HFF-Myc (cell line): Measurements from ENCODE around the gene HACD1.
"Not testable (repeated sequence)": the region's sequence is repeated elsewhere in the genome, so short reads cannot be mapped to it uniquely, and the experiment has no call there.

ENCODE experiments used
- DNase-seq: peaks from one replicate; pipeline ENCODE4 v3.0.0-alpha.2; 2011; ENCODE audit warnings: low read depth; ENCODE audit errors: extremely low read depth
- H3K4me3 ChIP-seq: replicated peaks from 2 replicates; pipeline ENCODE4 v1.5.1; 2011; ENCODE audit warnings: low read depth, mild to moderate bottlenecking, control low read depth, low read length
- TF ChIP-seq, protein P1 (sequence below): IDR thresholded peaks from 2 replicates; pipeline ENCODE4 v1.5.1; 2012; ENCODE audit warnings: mild to moderate bottlenecking, low read depth, low read length, control low read depth; ENCODE audit errors: missing control alignments

The HACD1 gene

DNA sequence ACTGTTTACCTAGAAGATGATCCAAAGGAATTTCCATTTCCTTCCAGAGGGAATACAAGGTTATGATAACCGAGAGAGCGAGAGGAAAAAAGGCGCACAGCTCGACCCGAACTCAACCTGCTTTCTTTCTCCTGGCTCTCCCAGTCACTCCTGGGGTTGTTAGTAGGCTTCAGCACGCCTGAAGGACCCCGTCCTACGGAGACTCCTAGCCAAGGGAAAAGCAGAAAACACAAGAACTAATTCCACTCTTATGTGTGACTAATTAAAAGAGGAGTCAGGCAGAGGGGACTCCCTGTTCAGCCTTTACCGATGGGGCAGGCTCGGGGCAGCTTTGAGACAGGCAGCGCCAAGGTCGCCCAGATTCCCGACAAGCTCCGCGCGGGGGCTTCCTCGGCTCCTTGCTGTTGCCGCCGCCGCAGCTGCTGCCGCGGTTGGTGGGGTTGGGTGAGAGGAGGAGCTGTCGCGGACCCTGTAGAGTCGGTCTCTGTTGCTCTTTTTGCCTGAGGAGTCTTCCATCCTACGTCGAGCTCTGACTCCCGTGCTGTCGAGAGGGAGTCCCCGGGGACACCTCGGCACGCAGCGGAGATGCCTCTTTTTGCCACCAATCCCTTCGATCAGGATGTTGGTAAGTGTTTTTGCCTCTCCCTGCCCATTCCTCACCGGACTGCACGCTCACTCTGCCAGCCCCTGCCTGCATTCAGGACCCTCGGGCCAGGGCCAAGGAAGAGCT, 26.7 kb upstream of the HACD1 start, which contains the start of gene STAM:
TSS of gene STAM (plus strand) at position 397 of the 730 bp plus-strand sequence. CDS start at position 586, 189 bp downstream.
- peak; percentile 77 for DNase-seq
- peak within 1 kb of the TSS; percentile 87 for H3K4me3 ChIP-seq
- TF ChIP-seq, protein P1, sequence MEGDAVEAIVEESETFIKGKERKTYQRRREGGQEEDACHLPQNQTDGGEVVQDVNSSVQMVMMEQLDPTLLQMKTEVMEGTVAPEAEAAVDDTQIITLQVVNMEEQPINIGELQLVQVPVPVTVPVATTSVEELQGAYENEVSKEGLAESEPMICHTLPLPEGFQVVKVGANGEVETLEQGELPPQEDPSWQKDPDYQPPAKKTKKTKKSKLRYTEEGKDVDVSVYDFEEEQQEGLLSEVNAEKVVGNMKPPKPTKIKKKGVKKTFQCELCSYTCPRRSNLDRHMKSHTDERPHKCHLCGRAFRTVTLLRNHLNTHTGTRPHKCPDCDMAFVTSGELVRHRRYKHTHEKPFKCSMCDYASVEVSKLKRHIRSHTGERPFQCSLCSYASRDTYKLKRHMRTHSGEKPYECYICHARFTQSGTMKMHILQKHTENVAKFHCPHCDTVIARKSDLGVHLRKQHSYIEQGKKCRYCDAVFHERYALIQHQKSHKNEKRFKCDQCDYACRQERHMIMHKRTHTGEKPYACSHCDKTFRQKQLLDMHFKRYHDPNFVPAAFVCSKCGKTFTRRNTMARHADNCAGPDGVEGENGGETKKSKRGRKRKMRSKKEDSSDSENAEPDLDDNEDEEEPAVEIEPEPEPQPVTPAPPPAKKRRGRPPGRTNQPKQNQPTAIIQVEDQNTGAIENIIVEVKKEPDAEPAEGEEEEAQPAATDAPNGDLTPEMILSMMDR, result no peak

DNA sequence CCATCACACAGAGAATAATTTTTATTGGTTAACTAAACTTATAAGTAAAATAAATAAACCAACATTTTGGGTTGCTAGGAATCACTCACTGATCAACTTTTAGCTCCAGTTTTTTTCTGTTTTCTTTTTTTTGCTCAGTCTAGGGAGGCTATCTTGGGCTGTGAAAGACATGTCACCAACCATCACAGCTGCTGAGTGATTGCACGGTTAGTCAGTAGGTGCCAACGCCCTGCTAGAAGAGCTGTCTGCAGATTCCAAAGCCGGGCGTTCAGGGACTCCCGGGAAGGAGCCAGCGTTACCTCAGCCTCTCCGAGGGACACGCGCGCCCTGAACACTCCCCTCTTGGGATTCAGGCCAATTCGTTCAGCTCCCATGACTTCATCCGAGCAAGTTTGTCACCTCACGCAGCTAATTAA, 26.2 kb upstream of the HACD1 start:
- peak overlapping the region; percentile 87 for H3K4me3 ChIP-seq
- TF ChIP-seq, protein P1, result no peak
- no peak for DNase-seq

DNA sequence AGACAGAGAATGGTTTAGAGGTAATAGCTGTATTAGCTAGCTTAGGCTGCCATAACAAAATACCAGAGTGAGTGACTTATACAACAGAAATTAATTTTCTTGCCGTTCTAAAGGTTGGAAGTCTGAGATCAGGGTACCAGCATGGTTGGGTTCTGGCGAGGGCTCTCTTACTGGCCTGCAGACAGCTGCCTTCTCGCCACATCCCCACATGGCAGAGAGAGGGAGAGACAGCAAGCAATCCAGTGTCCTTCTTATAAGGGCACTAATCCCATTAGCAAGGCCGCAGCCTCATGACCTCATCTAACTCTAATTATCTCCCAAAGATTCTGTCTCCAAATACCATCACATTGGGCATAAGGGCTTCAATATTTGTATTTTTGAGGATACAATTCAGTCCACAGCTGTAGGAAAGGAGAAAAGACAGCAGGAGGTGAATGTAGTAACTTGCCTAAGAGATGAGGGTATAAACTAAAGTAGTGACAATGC, 23.2 kb upstream of the HACD1 start:
- TF ChIP-seq, protein P1, result no peak
- no peak for DNase-seq
- no peak overlapping the region for H3K4me3 ChIP-seq

DNA sequence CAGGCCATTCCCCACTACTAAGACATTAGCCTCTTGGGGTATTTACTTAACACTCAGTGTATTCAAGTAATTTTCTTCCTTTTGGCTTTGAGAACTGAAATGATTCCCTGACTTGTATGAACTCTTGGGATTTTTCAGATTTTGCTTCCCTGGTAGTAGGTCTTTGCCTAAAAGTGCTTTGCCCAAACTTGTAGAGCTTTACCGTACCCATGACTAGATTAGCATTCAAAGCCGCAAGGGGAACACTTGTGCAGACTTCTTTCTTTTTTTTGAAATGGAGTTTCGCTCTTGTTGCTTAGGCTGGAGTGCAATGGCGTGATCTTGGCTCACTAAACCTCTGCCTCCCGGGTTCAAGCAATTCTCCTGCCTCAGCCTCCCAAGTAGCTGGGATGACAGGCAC, 20.7 kb upstream of the HACD1 start:
- H3K4me3 ChIP-seq, result no peak overlapping the region
- DNase-seq, result no peak
- TF ChIP-seq, protein P1, result no peak

DNA sequence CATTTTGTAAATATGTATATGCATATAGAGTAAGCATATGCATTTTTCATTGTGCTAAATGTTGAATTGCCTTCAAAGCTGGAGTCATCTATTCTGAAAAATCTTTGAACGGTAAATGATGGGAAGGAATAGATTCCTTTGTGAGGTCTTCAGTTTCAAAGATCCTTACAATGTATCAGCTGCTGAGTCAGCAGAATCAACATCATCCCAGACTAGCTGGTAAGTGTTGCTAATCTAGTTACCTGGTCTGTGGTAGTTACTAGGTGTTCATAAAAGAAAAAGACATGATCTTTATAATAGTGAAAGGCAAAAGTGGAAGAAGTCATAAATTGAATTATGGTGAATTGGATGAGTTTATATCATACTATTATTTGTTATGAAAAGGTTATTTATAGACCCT, 16.2 kb upstream of the HACD1 start:
- TF ChIP-seq, protein P1, result no peak
- no peak for DNase-seq
- H3K4me3 ChIP-seq, result no peak overlapping the region

DNA sequence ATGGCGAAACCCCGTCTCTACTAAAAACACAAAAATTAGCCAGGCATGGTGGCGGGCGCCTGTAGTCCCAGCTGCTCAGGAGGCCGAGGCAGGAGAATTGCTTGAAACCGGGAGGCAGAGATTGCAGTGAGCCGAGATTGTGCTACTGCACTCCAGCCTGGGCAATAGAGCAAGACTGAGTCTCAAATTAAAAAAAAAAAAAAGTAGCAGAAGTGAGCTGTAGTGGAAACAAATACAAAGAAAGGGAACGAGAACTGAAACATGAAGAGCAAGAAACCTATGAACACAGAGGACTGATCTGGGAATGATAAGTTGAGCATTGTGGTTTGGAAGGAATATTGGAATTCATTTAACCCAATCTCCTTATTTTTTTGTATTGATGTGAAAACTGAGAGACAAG, 15.4 kb upstream of the HACD1 start:
- not testable (repeated sequence) for H3K4me3 ChIP-seq, DNase-seq

DNA sequence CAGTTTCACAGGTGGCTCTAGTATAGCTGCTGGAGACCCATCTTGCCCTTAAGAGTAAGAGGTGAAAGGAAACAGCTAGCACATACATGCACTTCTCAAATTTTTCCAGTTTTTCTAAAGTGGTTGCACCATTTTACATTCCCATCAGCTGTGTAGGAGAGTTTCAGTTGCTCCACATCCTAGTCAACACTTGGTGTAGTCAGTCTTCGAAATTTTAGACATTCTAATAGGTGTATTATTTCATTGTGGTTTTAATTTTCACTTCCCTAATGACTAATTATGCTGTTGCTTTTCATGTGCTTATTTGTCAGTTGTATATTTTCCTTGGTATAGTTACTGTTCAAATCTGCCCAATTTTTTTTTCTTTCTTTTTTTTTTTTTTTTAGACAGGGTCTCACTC, 9.5 kb upstream of the HACD1 start:
- DNase-seq, result no peak
- no peak overlapping the region for H3K4me3 ChIP-seq
- TF ChIP-seq, protein P1, result no peak
